Measurements from ENCODE around the gene GRIPAP1.

Gene GRIPAP1

GRCh38 chrX:49000636-49001035, 1.4 kb downstream of the GRIPAP1 start:
- ChIA-PET CTCF (no interaction called here), POLR2A (no interaction called here)
- DNase-seq (ENCODE audit: extremely low spot score), result no peak
- TF ChIP-seq HDGF (IDR thresholded peaks at IDR 0.05; ENCODE audit: borderline replicate concordance) (no peak), SP1 (IDR thresholded peaks at IDR 0.05) (no peak), L3MBTL2 (conservative IDR thresholded peaks at IDR 0.05) (no peak), LEF1 (IDR thresholded peaks at IDR 0.05; ENCODE audit: borderline replicate concordance) (no peak), PKNOX1 (IDR thresholded peaks at IDR 0.05) (no peak), FOXM1 (IDR thresholded peaks at IDR 0.05; ENCODE audit: borderline replicate concordance) (no peak), NFRKB (IDR thresholded peaks at IDR 0.05) (no peak), SUZ12 (IDR thresholded peaks at IDR 0.05) (no peak), FOXK2 (IDR thresholded peaks at IDR 0.05) (no peak), ZNF384 (IDR thresholded peaks at IDR 0.05) (no peak), TARDBP (IDR thresholded peaks at IDR 0.05) (no peak), CTBP1 (IDR thresholded peaks at IDR 0.05; ENCODE audit: borderline replicate concordance) (no peak), BHLHE40 (IDR thresholded peaks at IDR 0.05; ENCODE audit: borderline replicate concordance) (no peak)

GRCh38 chrX:48999030-48999429, 3.0 kb downstream of the GRIPAP1 start:
- CTCF ChIA-PET, result no interaction called here
- TF ChIP-seq BHLHE40 (IDR thresholded peaks at IDR 0.05; ENCODE audit: borderline replicate concordance) (no peak), FOXM1 (IDR thresholded peaks at IDR 0.05; ENCODE audit: borderline replicate concordance) (no peak), ELF4 (IDR thresholded peaks at IDR 0.05) (no peak), PKNOX1 (IDR thresholded peaks at IDR 0.05) (no peak), ZNF384 (IDR thresholded peaks at IDR 0.05) (no peak), HDGF (IDR thresholded peaks at IDR 0.05; ENCODE audit: borderline replicate concordance) (no peak), LEF1 (IDR thresholded peaks at IDR 0.05; ENCODE audit: borderline replicate concordance) (no peak), CTBP1 (IDR thresholded peaks at IDR 0.05; ENCODE audit: borderline replicate concordance) (no peak), FOXK2 (IDR thresholded peaks at IDR 0.05) (no peak), ARNT (IDR thresholded peaks at IDR 0.05) (no peak), SP1 (IDR thresholded peaks at IDR 0.05) (no peak), NFRKB (IDR thresholded peaks at IDR 0.05) (no peak)
- DNase-seq (ENCODE audit: extremely low spot score), result no peak
- POLR2A ChIA-PET, result no interaction called here

- POLR2A ChIA-PET, result no interaction called here
- CTCF ChIA-PET, result no interaction called here
- DNase-seq (ENCODE audit: extremely low spot score), result no peak
- TF ChIP-seq LEF1 (IDR thresholded peaks at IDR 0.05; ENCODE audit: borderline replicate concordance) (no peak), FOXA1 (IDR thresholded peaks at IDR 0.05) (no peak), ARNT (IDR thresholded peaks at IDR 0.05) (no peak), ZNF384 (IDR thresholded peaks at IDR 0.05) (no peak), ELF4 (IDR thresholded peaks at IDR 0.05) (no peak), NFRKB (IDR thresholded peaks at IDR 0.05) (no peak), TARDBP (IDR thresholded peaks at IDR 0.05) (no peak), HDGF (IDR thresholded peaks at IDR 0.05; ENCODE audit: borderline replicate concordance) (no peak), SUZ12 (IDR thresholded peaks at IDR 0.05) (no peak), FOXK2 (IDR thresholded peaks at IDR 0.05) (no peak), SP1 (IDR thresholded peaks at IDR 0.05) (no peak), L3MBTL2 (conservative IDR thresholded peaks at IDR 0.05) (no peak), BHLHE40 (IDR thresholded peaks at IDR 0.05; ENCODE audit: borderline replicate concordance) (no peak), FOXM1 (IDR thresholded peaks at IDR 0.05; ENCODE audit: borderline replicate concordance) (no peak), PKNOX1 (IDR thresholded peaks at IDR 0.05) (no peak), CTBP1 (IDR thresholded peaks at IDR 0.05; ENCODE audit: borderline replicate concordance) (no peak)
Observed at GRCh38 chrX:48998391-48998790, 3.7 kb downstream of the GRIPAP1 start.

GRCh38 chrX:48997865-48998264, 4.2 kb downstream of the GRIPAP1 start:
- TF ChIP-seq LEF1 (IDR thresholded peaks at IDR 0.05; ENCODE audit: borderline replicate concordance), result no peak
- no peak for TF ChIP-seq ARNT (IDR thresholded peaks at IDR 0.05)
- no peak for TF ChIP-seq FOXA1 (IDR thresholded peaks at IDR 0.05)
- TF ChIP-seq PKNOX1 (IDR thresholded peaks at IDR 0.05), result no peak
- no peak for TF ChIP-seq FOXK2 (IDR thresholded peaks at IDR 0.05)
- TF ChIP-seq CTBP1 (IDR thresholded peaks at IDR 0.05; ENCODE audit: borderline replicate concordance), result no peak
- TF ChIP-seq L3MBTL2 (conservative IDR thresholded peaks at IDR 0.05), result no peak
- no peak for DNase-seq (ENCODE audit: extremely low spot score)
- ChIA-PET POLR2A (no interaction called here), CTCF (no interaction called here)

- no peak for DNase-seq (ENCODE audit: extremely low spot score)
- ChIA-PET CTCF (no interaction called here), POLR2A (no interaction called here)
- TF ChIP-seq SUZ12 (IDR thresholded peaks at IDR 0.05), result no peak
- no peak for TF ChIP-seq PKNOX1 (IDR thresholded peaks at IDR 0.05)
- no peak for TF ChIP-seq L3MBTL2 (conservative IDR thresholded peaks at IDR 0.05)
- TF ChIP-seq TARDBP (IDR thresholded peaks at IDR 0.05), result no peak
- TF ChIP-seq SP1 (IDR thresholded peaks at IDR 0.05), result no peak
- no peak for TF ChIP-seq ELF4 (IDR thresholded peaks at IDR 0.05)
- no peak for TF ChIP-seq FOXK2 (IDR thresholded peaks at IDR 0.05)
- no peak for TF ChIP-seq HDGF (IDR thresholded peaks at IDR 0.05; ENCODE audit: borderline replicate concordance)
- no peak for TF ChIP-seq FOXM1 (IDR thresholded peaks at IDR 0.05; ENCODE audit: borderline replicate concordance)
- TF ChIP-seq NFRKB (IDR thresholded peaks at IDR 0.05), result no peak
- no peak for TF ChIP-seq ARNT (IDR thresholded peaks at IDR 0.05)
Observed at GRCh38 chrX:48997455-48997854, 4.6 kb downstream of the GRIPAP1 start.

Data from HEK293T (cell line).